HEK293 (cell line): ENCODE data around the gene SNAP47.

Experiments
- SP3 ChIP-seq: fragments of 450-650 bp; formaldehyde crosslinking; IDR thresholded peaks from 2 replicates; pipeline ENCODE4 v1.5.1; 2016; ENCODE audit warnings: missing biosample characterization, missing genetic modification characterization
- YY1 ChIP-seq: fragments of 450-650 bp; formaldehyde crosslinking; IDR thresholded peaks from 2 replicates; pipeline ENCODE4 v1.5.1; 2018; ENCODE audit warnings: missing biosample characterization, missing genetic modification characterization
- ZFP41 ChIP-seq: fragments of 450-650 bp; formaldehyde crosslinking; IDR thresholded peaks from 2 replicates; pipeline ENCODE4 v1.5.1; 2016; ENCODE audit warnings: missing biosample characterization, missing genetic modification characterization, borderline replicate concordance
- ZNF184 ChIP-seq: fragments of 450-650 bp; IDR thresholded peaks from 2 replicates; pipeline ENCODE4 v1.5.1; 2018; ENCODE audit warnings: missing biosample characterization, mild to moderate bottlenecking, missing genetic modification characterization
- ZNF747 ChIP-seq: fragments of 450-650 bp; formaldehyde crosslinking; IDR thresholded peaks from 2 replicates; pipeline ENCODE4 v1.5.1; 2016; ENCODE audit warnings: missing biosample characterization, missing genetic modification characterization
- TF ChIP-seq, protein P1 (sequence below): fragments of 450-650 bp; formaldehyde crosslinking; IDR thresholded peaks from 2 replicates; pipeline ENCODE4 v1.5.1; 2016; ENCODE audit warnings: missing biosample characterization, missing genetic modification characterization
- TF ChIP-seq, protein P2 (sequence below): fragments of 450-650 bp; formaldehyde crosslinking; IDR thresholded peaks from 2 replicates; pipeline ENCODE4 v1.5.1; 2016; ENCODE audit warnings: missing biosample characterization, missing genetic modification characterization, borderline replicate concordance

DNA sequence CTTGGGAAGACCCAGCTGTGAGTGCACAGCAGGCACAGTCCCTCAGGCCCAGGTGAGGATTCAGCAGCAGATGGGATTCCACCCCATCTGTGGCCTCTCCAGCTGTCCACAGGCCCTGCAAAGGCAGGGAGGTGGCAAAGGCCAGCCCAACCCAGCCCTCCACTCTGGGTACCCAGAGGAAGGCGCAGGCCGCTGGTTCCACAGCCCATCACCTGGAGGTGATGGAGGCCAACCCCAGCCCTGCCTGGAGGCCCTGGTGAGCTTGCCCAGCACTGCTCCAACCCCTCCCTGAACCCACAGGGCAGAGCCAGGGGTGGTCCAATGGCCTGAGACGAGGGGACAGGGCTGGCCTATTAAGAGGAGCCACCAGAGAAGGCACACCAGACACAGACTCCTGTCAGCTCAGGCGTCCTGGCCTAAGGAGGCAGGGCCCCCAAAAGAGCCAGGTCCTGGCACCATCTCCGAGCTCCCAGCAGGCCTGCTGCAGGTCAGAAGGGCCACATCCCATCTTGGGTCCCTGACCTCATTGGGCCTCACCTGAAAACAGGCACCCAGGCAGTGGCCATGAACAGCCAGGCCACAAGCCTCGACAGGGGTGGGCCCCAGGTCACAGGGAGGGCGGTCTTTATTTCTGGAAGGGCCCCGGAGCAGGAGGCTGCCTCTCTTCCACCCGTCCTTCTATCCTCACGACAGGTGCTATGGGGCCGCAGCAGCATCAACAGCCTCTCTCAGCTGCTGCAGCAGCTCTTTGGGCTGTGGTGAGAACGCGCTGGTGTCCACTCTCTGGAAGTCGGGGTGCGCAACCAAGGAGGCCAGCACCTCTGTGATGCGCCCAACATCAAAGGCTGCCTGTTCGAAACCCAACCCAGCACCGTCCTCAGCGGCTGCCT, 3.3 kb upstream of the SNAP47 start:
- TF ChIP-seq YY1 (no peak), SP3 (tag by site-specific recombination) (no peak), ZNF747 (no peak), ZFP41 (no peak), ZNF184 (tag by site-specific recombination) (no peak)
- TF ChIP-seq, protein P1, sequence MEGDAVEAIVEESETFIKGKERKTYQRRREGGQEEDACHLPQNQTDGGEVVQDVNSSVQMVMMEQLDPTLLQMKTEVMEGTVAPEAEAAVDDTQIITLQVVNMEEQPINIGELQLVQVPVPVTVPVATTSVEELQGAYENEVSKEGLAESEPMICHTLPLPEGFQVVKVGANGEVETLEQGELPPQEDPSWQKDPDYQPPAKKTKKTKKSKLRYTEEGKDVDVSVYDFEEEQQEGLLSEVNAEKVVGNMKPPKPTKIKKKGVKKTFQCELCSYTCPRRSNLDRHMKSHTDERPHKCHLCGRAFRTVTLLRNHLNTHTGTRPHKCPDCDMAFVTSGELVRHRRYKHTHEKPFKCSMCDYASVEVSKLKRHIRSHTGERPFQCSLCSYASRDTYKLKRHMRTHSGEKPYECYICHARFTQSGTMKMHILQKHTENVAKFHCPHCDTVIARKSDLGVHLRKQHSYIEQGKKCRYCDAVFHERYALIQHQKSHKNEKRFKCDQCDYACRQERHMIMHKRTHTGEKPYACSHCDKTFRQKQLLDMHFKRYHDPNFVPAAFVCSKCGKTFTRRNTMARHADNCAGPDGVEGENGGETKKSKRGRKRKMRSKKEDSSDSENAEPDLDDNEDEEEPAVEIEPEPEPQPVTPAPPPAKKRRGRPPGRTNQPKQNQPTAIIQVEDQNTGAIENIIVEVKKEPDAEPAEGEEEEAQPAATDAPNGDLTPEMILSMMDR = no peak
- TF ChIP-seq, protein P2, sequence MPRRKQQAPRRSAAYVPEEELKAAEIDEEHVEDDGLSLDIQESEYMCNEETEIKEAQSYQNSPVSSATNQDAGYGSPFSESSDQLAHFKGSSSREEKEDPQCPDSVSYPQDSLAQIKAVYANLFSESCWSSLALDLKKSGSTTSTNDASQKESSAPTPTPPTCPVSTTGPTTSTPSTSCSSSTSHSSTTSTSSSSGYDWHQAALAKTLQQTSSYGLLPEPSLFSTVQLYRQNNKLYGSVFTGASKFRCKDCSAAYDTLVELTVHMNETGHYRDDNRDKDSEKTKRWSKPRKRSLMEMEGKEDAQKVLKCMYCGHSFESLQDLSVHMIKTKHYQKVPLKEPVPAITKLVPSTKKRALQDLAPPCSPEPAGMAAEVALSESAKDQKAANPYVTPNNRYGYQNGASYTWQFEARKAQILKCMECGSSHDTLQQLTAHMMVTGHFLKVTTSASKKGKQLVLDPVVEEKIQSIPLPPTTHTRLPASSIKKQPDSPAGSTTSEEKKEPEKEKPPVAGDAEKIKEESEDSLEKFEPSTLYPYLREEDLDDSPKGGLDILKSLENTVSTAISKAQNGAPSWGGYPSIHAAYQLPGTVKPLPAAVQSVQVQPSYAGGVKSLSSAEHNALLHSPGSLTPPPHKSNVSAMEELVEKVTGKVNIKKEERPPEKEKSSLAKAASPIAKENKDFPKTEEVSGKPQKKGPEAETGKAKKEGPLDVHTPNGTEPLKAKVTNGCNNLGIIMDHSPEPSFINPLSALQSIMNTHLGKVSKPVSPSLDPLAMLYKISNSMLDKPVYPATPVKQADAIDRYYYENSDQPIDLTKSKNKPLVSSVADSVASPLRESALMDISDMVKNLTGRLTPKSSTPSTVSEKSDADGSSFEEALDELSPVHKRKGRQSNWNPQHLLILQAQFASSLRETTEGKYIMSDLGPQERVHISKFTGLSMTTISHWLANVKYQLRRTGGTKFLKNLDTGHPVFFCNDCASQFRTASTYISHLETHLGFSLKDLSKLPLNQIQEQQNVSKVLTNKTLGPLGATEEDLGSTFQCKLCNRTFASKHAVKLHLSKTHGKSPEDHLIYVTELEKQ (tag by site-specific recombination) = no peak
